Measurements from ENCODE around the gene VAMP1.
"Not testable (repeated sequence)": the region's sequence is repeated elsewhere in the genome, so short reads cannot be mapped to it uniquely, and the experiment has no call there.

Gene VAMP1

GRCh38 chr12:6469609-6470374 lies 685 bp downstream of the VAMP1 start:
- Histone ChIP-seq H3K4me3 (ENCODE audit: low read length) (peak overlapping the region; percentile 95), H3F3A (ENCODE audit: control insufficient read depth, insufficient read depth) (peaks cover 13% of the 10 kb centered on the region), H3K9me2 (replicated peaks; ENCODE audit: control insufficient read depth, low read length) (no peaks in the 10 kb centered on the region), H3K4me2 (ENCODE audit: low read length) (peak overlapping the region; percentile 78), H3K4me1 (ENCODE audit: control insufficient read depth, low read length) (peaks cover 44% of the 10 kb centered on the region), H3K27ac (ENCODE audit: low read depth, low read length) (peak overlapping the region; percentile 63), H3K36me3 (ENCODE audit: control insufficient read depth, low read length) (peaks cover 49% of the 10 kb centered on the region), H3K9me3 (ENCODE audit: control insufficient read depth, insufficient read depth, low read length) (no peaks in the 10 kb centered on the region), H3K79me2 (ENCODE audit: control insufficient read depth, low read length) (peaks cover 49% of the 10 kb centered on the region), H3K27me3 (ENCODE audit: control insufficient read depth, low read length) (peaks cover 3% of the 10 kb centered on the region; the same call in 1 of the 2 replicates), H4K20me1 (ENCODE audit: control insufficient read depth, insufficient read depth, low read depth, low read length) (no peaks in the 10 kb centered on the region)
- TF ChIP-seq, protein P1, sequence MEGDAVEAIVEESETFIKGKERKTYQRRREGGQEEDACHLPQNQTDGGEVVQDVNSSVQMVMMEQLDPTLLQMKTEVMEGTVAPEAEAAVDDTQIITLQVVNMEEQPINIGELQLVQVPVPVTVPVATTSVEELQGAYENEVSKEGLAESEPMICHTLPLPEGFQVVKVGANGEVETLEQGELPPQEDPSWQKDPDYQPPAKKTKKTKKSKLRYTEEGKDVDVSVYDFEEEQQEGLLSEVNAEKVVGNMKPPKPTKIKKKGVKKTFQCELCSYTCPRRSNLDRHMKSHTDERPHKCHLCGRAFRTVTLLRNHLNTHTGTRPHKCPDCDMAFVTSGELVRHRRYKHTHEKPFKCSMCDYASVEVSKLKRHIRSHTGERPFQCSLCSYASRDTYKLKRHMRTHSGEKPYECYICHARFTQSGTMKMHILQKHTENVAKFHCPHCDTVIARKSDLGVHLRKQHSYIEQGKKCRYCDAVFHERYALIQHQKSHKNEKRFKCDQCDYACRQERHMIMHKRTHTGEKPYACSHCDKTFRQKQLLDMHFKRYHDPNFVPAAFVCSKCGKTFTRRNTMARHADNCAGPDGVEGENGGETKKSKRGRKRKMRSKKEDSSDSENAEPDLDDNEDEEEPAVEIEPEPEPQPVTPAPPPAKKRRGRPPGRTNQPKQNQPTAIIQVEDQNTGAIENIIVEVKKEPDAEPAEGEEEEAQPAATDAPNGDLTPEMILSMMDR (IDR thresholded peaks at IDR 0.05; ENCODE audit: low read depth, low read length, poor library complexity, severe bottlenecking), result no peak
- TF ChIP-seq EZH2phosphoT487 (IDR thresholded peaks at IDR 0.05; ENCODE audit: borderline replicate concordance, low read length), result no peak

DNA sequence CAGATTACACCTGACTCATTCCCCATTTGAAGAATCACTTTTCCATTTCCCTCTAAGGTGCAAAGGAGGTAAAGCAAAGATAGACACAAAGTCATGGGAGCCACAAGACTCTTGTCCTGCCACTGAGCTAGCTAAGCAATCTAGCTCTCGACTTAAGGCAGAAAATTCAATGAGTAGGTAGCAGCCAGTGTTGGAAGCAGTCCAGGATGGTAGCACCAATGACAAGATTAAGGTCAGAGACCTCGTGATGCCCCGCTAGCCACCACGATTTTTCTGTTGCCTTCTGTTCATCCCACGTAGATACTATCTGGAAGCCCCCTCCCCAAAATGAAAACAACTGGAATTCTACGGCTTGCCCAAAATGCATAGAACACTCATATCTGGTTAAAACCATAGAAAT lies 1.4 kb downstream of the VAMP1 start:
- peaks cover 51% of the 10 kb centered on the region for H3K4me1 ChIP-seq (ENCODE audit: control insufficient read depth, low read length)
- peaks cover 56% of the 10 kb centered on the region for H3K36me3 ChIP-seq (ENCODE audit: control insufficient read depth, low read length)
- H3F3A ChIP-seq (ENCODE audit: control insufficient read depth, insufficient read depth), result peaks cover 13% of the 10 kb centered on the region
- peaks cover 56% of the 10 kb centered on the region for H3K79me2 ChIP-seq (ENCODE audit: control insufficient read depth, low read length)
- peak overlapping the region; percentile 11; the same call in 1 of the 2 replicates for H3K27ac ChIP-seq (ENCODE audit: low read depth, low read length)
- no peaks in the 10 kb centered on the region for H3K9me3 ChIP-seq (ENCODE audit: control insufficient read depth, insufficient read depth, low read length)
- H3K4me3 ChIP-seq (ENCODE audit: low read length), result peak overlapping the region; percentile 95
- H4K20me1 ChIP-seq (ENCODE audit: control insufficient read depth, insufficient read depth, low read depth, low read length), result no peaks in the 10 kb centered on the region
- no peaks in the 10 kb centered on the region for H3K9me2 ChIP-seq (replicated peaks; ENCODE audit: control insufficient read depth, low read length)
- TF ChIP-seq, protein P1 (IDR thresholded peaks at IDR 0.05; ENCODE audit: low read depth, low read length, poor library complexity, severe bottlenecking), result no peak
- TF ChIP-seq EZH2phosphoT487 (IDR thresholded peaks at IDR 0.05; ENCODE audit: borderline replicate concordance, low read length), result no peak
- peaks cover 3% of the 10 kb centered on the region; the same call in 1 of the 2 replicates for H3K27me3 ChIP-seq (ENCODE audit: control insufficient read depth, low read length)
- H3K4me2 ChIP-seq (ENCODE audit: low read length), result peak overlapping the region; percentile 78

DNA sequence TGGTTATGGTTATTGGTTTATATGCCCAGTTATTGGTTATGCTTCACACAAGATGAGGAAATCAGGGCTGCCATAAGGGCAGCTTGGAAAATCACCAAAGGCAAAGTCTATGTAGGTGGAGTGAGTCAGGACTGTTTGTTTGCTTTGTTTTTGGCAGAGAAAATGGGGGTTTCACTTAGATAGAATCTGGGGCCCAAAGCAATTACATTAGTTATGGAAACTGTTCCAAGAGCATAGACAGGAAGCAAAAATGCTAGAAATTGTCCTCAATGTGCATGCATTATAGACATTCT lies 2.2 kb downstream of the VAMP1 start:
- no peaks in the 10 kb centered on the region for H3K9me3 ChIP-seq (ENCODE audit: control insufficient read depth, insufficient read depth, low read length)
- peaks cover 3% of the 10 kb centered on the region; the same call in 1 of the 2 replicates for H3K27me3 ChIP-seq (ENCODE audit: control insufficient read depth, low read length)
- no peak overlapping the region for H3K27ac ChIP-seq (ENCODE audit: low read depth, low read length)
- peaks cover 63% of the 10 kb centered on the region for H3K79me2 ChIP-seq (ENCODE audit: control insufficient read depth, low read length)
- H3F3A ChIP-seq (ENCODE audit: control insufficient read depth, insufficient read depth), result peaks cover 13% of the 10 kb centered on the region
- H3K4me1 ChIP-seq (ENCODE audit: control insufficient read depth, low read length), result peaks cover 60% of the 10 kb centered on the region
- no peaks in the 10 kb centered on the region for H3K9me2 ChIP-seq (replicated peaks; ENCODE audit: control insufficient read depth, low read length)
- H4K20me1 ChIP-seq (ENCODE audit: control insufficient read depth, insufficient read depth, low read depth, low read length), result no peaks in the 10 kb centered on the region
- H3K36me3 ChIP-seq (ENCODE audit: control insufficient read depth, low read length), result peaks cover 64% of the 10 kb centered on the region
- H3K4me3 ChIP-seq (ENCODE audit: low read length), result peak overlapping the region; percentile 95
- TF ChIP-seq EZH2phosphoT487 (IDR thresholded peaks at IDR 0.05; ENCODE audit: borderline replicate concordance, low read length), result no peak
- TF ChIP-seq, protein P1 (IDR thresholded peaks at IDR 0.05; ENCODE audit: low read depth, low read length, poor library complexity, severe bottlenecking), result no peak
- peak overlapping the region; percentile 78 for H3K4me2 ChIP-seq (ENCODE audit: low read length)

DNA sequence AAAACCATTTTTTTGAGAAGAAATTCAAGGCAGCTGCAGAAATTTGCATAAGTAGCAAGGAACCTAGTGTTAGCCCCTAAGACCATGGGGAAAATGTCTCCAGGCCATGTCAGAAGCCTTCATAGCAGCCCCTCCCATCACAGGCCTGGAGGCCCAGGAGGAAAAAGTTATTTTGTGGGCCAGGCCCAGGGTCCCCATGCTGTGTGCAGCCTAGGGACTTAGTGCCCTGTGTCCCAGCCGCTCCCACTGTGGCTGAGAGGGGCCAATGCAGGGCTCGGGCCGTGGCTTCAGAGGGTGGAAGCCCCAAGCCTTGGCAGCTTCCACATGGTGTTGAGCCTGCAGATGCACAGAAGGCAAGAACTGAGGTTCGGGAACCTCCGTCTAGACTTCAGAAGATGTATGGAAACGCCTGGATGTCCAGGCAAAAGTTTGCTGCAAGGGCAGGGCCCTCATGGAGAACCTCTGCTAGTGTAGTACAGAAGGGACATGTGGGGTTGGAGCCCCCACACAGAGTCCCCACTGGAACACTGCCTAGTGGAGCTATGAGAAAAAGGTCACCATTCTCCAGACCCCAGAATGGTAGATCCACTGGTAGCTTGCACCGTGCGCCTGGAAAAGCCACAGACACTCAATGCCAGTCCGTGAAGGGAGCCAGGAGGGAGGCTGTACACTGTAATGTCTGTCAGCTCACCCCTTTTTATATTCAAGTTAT lies 2.8 kb downstream of the VAMP1 start:
- H3K9me3 ChIP-seq (ENCODE audit: control insufficient read depth, insufficient read depth, low read length); H4K20me1 ChIP-seq (ENCODE audit: control insufficient read depth, insufficient read depth, low read depth, low read length); H3K27me3 ChIP-seq (ENCODE audit: control insufficient read depth, low read length); H3K9me2 ChIP-seq (replicated peaks; ENCODE audit: control insufficient read depth, low read length); H3K27ac ChIP-seq (ENCODE audit: low read depth, low read length): not testable (repeated sequence)
- Histone ChIP-seq H3K4me1 (ENCODE audit: control insufficient read depth, low read length) (peaks cover 65% of the 10 kb centered on the region), H3K4me2 (ENCODE audit: low read length) (peak overlapping the region; percentile 78), H3F3A (ENCODE audit: control insufficient read depth, insufficient read depth) (peaks cover 13% of the 10 kb centered on the region), H3K4me3 (ENCODE audit: low read length) (peak overlapping the region; percentile 95), H3K36me3 (ENCODE audit: control insufficient read depth, low read length) (peaks cover 69% of the 10 kb centered on the region), H3K79me2 (ENCODE audit: control insufficient read depth, low read length) (peaks cover 67% of the 10 kb centered on the region)

- H3K27ac ChIP-seq (ENCODE audit: low read depth, low read length); H3K27me3 ChIP-seq (ENCODE audit: control insufficient read depth, low read length); H3K9me3 ChIP-seq (ENCODE audit: control insufficient read depth, insufficient read depth, low read length); H3K4me3 ChIP-seq (ENCODE audit: low read length); H4K20me1 ChIP-seq (ENCODE audit: control insufficient read depth, insufficient read depth, low read depth, low read length); H3K4me2 ChIP-seq (ENCODE audit: low read length); H3K9me2 ChIP-seq (replicated peaks; ENCODE audit: control insufficient read depth, low read length): not testable (repeated sequence)
- Histone ChIP-seq H3F3A (ENCODE audit: control insufficient read depth, insufficient read depth) (peaks cover 17% of the 10 kb centered on the region), H3K79me2 (ENCODE audit: control insufficient read depth, low read length) (peaks cover 72% of the 10 kb centered on the region), H3K36me3 (ENCODE audit: control insufficient read depth, low read length) (peaks cover 79% of the 10 kb centered on the region), H3K4me1 (ENCODE audit: control insufficient read depth, low read length) (peaks cover 74% of the 10 kb centered on the region)
These were observed 3.7 kb downstream of the VAMP1 start for GRCh38 chr12:6466751-6467150.
